MM.1S (cell line): ENCODE measurements around the gene EML1.

Source experiments
- DNase-seq: peaks from one replicate; pipeline ENCODE4 v3.0.0-alpha.2; 2015
- H2AFZ ChIP-seq: fragments of 300-600 bp; sonication (generic); 2 replicates; pipeline ENCODE4 v1.6.0; 2016; ENCODE audit warnings: antibody characterized with exemption, low read length
- H3F3A ChIP-seq: fragments of 300-600 bp; sonication (generic); 2 replicates; pipeline ENCODE4 v1.6.1; 2016; ENCODE audit warnings: mild to moderate bottlenecking, antibody characterized with exemption, low read length, moderate library complexity, mixed read lengths; ENCODE audit not compliant: insufficient read depth
- H3K27ac ChIP-seq: fragments of 300-600 bp; sonication (generic); 2 replicates; pipeline ENCODE4 v1.5.1; 2016; ENCODE audit warnings: mild to moderate bottlenecking, low read length
- H3K27me3 ChIP-seq: fragments of 300-600 bp; sonication (generic); replicated peaks from 2 replicates; pipeline ENCODE4 v1.6.0; 2016; ENCODE audit warnings: low read length; ENCODE audit not compliant: insufficient read depth
- H3K36me3 ChIP-seq: fragments of 300-600 bp; sonication (generic); replicated peaks from 2 replicates; pipeline ENCODE4 v1.6.1; 2016; ENCODE audit warnings: mild to moderate bottlenecking, low read length, mixed read lengths; ENCODE audit not compliant: insufficient read depth
- H3K4me1 ChIP-seq: fragments of 300-600 bp; sonication (generic); 2 replicates; pipeline ENCODE4 v1.6.1; 2016; ENCODE audit warnings: low read length, mixed read lengths
- H3K4me2 ChIP-seq: fragments of 300-600 bp; sonication (generic); 2 replicates; pipeline ENCODE4 v1.6.0; 2016; ENCODE audit warnings: low read depth, low read length
- H3K4me3 ChIP-seq: fragments of 300-600 bp; sonication (generic); 2 replicates; pipeline ENCODE4 v1.5.1; 2016; ENCODE audit warnings: low read length, mixed read lengths
- H3K79me2 ChIP-seq: fragments of 300-600 bp; sonication (generic); 2 replicates; pipeline ENCODE4 v1.6.1; 2016; ENCODE audit warnings: mixed run types, low read length, mixed read lengths
- H3K9ac ChIP-seq: fragments of 300-600 bp; sonication (generic); 2 replicates; pipeline ENCODE4 v1.6.1; 2016; ENCODE audit warnings: low read length, mixed read lengths
- H3K9me2 ChIP-seq: fragments of 300-600 bp; sonication (generic); replicated peaks from 2 replicates; pipeline ENCODE4 v1.6.1; 2016; ENCODE audit warnings: mild to moderate bottlenecking, low read length, mixed read lengths; ENCODE audit not compliant: insufficient read depth
- H3K9me3 ChIP-seq: fragments of 300-600 bp; sonication (generic); replicated peaks from 2 replicates; pipeline ENCODE4 v1.6.1; 2016; ENCODE audit warnings: mild to moderate bottlenecking, low read length, mixed read lengths; ENCODE audit not compliant: insufficient read depth
- H4K20me1 ChIP-seq: fragments of 300-600 bp; sonication (generic); 2 replicates; pipeline ENCODE4 v1.6.1; 2016; ENCODE audit warnings: mild to moderate bottlenecking, low read length, moderate library complexity, mixed read lengths; ENCODE audit not compliant: insufficient read depth
- EZH2 ChIP-seq: fragments of 300-600 bp; sonication (generic); optimal IDR thresholded peaks from 2 replicates; pipeline ENCODE3; 2017; ENCODE audit warnings: low read depth, mild to moderate bottlenecking, antibody characterized with exemption, low read length, mixed read lengths
- EZH2phosphoT487 ChIP-seq: fragments of 300-600 bp; sonication (generic); IDR thresholded peaks from 2 replicates; pipeline ENCODE4 v1.6.1; 2018; ENCODE audit warnings: antibody characterized with exemption, low read length
- TF ChIP-seq, protein P1 (sequence below): fragments of 300-600 bp; sonication (generic); IDR thresholded peaks from 2 replicates; pipeline ENCODE4 v1.5.1; 2016; ENCODE audit warnings: antibody characterized with exemption, low read length, mixed read lengths

EML1 gene

GRCh38 chr14:99820702-99821331 is 27.6 kb downstream of the EML1 start:
- H4K20me1 ChIP-seq, result no peaks in the 10 kb centered on the region

GRCh38 chr14:99821519-99822508 is 28.6 kb downstream of the EML1 start:
- no peak for DNase-seq

More at GRCh38 chr14:99820702-99821331, 27.6 kb downstream of the EML1 start:
- Histone ChIP-seq H3K27me3 (no peaks in the 10 kb centered on the region), H3K36me3 (no peaks in the 10 kb centered on the region), H3K9me3 (no peaks in the 10 kb centered on the region), H3K9ac (no peak overlapping the region), H3F3A (no peaks in the 10 kb centered on the region), H3K9me2 (no peaks in the 10 kb centered on the region), H3K27ac (no peak overlapping the region), H3K4me1 (no peaks in the 10 kb centered on the region), H3K79me2 (no peaks in the 10 kb centered on the region), H3K4me3 (no peak overlapping the region), H3K4me2 (no peak overlapping the region), H2AFZ (no peak overlapping the region)
- TF ChIP-seq EZH2, result no peak
- TF ChIP-seq EZH2phosphoT487, result no peak
- TF ChIP-seq, protein P1, sequence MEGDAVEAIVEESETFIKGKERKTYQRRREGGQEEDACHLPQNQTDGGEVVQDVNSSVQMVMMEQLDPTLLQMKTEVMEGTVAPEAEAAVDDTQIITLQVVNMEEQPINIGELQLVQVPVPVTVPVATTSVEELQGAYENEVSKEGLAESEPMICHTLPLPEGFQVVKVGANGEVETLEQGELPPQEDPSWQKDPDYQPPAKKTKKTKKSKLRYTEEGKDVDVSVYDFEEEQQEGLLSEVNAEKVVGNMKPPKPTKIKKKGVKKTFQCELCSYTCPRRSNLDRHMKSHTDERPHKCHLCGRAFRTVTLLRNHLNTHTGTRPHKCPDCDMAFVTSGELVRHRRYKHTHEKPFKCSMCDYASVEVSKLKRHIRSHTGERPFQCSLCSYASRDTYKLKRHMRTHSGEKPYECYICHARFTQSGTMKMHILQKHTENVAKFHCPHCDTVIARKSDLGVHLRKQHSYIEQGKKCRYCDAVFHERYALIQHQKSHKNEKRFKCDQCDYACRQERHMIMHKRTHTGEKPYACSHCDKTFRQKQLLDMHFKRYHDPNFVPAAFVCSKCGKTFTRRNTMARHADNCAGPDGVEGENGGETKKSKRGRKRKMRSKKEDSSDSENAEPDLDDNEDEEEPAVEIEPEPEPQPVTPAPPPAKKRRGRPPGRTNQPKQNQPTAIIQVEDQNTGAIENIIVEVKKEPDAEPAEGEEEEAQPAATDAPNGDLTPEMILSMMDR, result no peak
- DNase-seq, result no peak

GRCh38 chr14:99822800-99823455 is 29.7 kb downstream of the EML1 start:
- Histone ChIP-seq H3K27ac (no peak overlapping the region), H3K4me1 (no peaks in the 10 kb centered on the region), H4K20me1 (no peaks in the 10 kb centered on the region), H3K27me3 (no peaks in the 10 kb centered on the region), H3K4me2 (no peak overlapping the region), H3K9me3 (no peaks in the 10 kb centered on the region), H3K79me2 (no peaks in the 10 kb centered on the region), H3K4me3 (no peak overlapping the region), H3F3A (no peaks in the 10 kb centered on the region), H2AFZ (no peak overlapping the region), H3K9ac (no peak overlapping the region), H3K36me3 (no peaks in the 10 kb centered on the region), H3K9me2 (no peaks in the 10 kb centered on the region)
- DNase-seq, result no peak
- TF ChIP-seq, protein P1, result no peak
- TF ChIP-seq EZH2phosphoT487 (no peak), EZH2 (no peak)

More at GRCh38 chr14:99821519-99822508, 28.6 kb downstream of the EML1 start:
- H3K79me2 ChIP-seq, result no peaks in the 10 kb centered on the region
- H3K4me2 ChIP-seq, result no peak overlapping the region
- no peaks in the 10 kb centered on the region for H3K36me3 ChIP-seq
- no peak overlapping the region for H3K9ac ChIP-seq
- H2AFZ ChIP-seq, result no peak overlapping the region
- no peaks in the 10 kb centered on the region for H3K27me3 ChIP-seq
- H4K20me1 ChIP-seq, result no peaks in the 10 kb centered on the region
- H3K9me3 ChIP-seq, result no peaks in the 10 kb centered on the region
- TF ChIP-seq EZH2 (no peak), EZH2phosphoT487 (no peak)
- TF ChIP-seq, protein P1, result no peak
- no peaks in the 10 kb centered on the region for H3K4me1 ChIP-seq
- no peak overlapping the region for H3K4me3 ChIP-seq
- no peak overlapping the region for H3K27ac ChIP-seq
- H3K9me2 ChIP-seq, result no peaks in the 10 kb centered on the region
- H3F3A ChIP-seq, result no peaks in the 10 kb centered on the region
